ENCODE data around the gene MYO3A.
A peak's percentile ranks its signal among the peaks of the same experiment; 100 is the strongest.

MYO3A gene, protein sequence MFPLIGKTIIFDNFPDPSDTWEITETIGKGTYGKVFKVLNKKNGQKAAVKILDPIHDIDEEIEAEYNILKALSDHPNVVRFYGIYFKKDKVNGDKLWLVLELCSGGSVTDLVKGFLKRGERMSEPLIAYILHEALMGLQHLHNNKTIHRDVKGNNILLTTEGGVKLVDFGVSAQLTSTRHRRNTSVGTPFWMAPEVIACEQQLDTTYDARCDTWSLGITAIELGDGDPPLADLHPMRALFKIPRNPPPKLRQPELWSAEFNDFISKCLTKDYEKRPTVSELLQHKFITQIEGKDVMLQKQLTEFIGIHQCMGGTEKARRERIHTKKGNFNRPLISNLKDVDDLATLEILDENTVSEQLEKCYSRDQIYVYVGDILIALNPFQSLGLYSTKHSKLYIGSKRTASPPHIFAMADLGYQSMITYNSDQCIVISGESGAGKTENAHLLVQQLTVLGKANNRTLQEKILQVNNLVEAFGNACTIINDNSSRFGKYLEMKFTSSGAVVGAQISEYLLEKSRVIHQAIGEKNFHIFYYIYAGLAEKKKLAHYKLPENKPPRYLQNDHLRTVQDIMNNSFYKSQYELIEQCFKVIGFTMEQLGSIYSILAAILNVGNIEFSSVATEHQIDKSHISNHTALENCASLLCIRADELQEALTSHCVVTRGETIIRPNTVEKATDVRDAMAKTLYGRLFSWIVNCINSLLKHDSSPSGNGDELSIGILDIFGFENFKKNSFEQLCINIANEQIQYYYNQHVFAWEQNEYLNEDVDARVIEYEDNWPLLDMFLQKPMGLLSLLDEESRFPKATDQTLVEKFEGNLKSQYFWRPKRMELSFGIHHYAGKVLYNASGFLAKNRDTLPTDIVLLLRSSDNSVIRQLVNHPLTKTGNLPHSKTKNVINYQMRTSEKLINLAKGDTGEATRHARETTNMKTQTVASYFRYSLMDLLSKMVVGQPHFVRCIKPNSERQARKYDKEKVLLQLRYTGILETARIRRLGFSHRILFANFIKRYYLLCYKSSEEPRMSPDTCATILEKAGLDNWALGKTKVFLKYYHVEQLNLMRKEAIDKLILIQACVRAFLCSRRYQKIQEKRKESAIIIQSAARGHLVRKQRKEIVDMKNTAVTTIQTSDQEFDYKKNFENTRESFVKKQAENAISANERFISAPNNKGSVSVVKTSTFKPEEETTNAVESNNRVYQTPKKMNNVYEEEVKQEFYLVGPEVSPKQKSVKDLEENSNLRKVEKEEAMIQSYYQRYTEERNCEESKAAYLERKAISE (N-terminal part only)

DNA sequence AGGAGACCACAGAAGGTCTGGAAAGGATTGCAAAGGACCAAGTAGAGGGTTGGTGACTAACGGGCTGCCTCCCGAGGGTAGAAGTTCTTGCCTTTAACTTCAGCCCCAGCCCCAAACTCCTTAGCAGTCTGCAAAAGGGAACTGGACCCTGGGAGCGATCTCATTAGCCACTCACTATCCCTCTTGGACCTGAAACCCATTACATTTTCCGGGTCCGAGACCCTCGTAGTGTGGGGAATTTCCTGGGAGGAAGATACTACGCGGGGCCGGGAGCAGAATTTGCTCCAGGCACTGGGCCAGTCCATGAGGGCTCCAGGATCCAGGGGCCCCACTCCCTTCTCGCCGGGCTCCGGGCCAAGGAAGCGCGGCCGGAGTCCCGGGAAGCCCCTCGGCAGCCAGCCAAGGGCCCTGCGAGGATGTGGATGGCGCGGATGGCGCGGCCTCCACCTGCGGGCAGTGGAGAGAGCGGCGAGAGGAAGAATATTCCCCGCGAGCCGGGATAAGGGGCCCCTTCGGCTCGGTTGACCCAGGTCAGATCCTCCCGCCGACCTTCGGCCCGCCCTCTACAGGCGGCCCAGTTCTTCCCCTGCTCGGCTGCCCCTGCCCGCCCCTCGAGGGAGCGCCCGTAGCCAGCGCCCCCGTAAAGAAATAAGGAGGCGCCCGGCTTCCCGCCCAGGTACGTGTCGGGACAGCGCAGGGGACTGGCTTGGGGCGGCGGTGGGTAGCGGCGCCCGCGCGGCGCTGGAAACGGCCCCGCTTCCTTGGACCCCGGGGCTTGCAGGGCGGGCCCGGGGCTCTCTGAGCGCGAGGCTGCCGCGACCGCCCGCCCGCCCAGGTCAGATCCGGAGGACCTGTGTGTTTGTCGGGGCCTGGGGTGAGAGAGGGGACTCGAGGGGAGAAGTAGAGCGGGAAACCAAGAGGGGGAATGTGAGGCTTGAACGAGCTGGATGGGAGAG, at the start of gene MYO3A:
Gene MYO3A (plus strand): TSS at position 577 of the 956 bp plus-strand sequence. CDS start 17,882 bp downstream, outside the sequence.
- no peak for DNase-seq (ENCODE audit: low spot score)

DNA sequence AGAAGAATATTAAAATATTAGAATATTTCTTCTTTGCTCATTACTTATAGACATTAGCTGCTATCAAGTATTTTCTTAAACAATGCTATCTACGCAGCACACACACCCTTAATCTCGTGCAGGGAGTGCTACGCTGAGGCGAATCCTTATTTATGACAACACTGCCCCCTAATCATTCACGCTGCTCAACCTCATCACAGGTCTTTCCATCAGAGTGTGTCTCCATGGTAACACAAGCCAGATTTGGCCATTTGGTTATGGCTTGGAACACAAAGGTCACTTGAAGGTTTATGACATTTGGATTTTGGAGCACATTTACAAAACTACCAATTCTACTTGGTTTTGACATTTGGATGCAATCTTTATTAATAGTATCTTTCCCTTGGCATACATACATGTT, 45.4 kb upstream of the MYO3A start:
- DNase-seq (ENCODE audit: low spot score), result no peak

DNA sequence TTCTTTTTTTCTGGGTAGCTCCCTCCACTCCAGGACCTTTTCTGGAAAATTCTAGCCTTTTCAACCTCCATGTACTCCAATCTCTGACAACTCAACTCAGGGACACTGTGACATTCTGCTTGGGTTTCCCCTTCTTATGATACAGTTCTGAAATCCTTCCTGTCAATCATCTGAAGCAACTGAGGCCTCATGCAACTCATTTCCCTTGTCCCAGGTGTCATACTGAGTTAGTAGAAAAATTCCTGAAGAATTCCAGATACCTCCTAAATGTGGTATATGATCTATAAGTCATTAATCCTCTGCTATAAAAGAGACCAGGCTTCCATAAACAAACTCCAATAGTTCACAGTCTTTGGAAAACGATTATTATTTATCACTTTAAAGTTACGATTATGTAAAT, 43.0 kb upstream of the MYO3A start:
- DNase-seq (ENCODE audit: low spot score), result no peak

DNA sequence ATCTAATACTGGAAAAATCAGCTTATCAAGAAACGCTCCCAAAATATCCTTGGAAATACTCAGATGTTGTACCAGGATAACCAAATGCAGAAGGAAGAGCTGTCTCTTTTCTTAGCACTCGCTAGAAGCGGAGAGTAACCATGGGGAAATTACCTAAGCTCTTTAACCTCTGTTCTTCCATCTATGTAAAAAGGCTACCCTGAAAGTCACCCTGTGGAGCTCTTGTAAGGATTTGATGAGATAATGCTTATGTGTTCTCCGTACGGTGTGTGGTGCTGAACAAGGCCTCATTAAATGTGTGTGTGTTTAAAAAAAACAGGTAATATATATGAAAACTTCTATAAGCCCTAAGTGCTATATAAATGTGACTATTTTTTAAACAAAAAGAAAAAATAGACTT, 38.2 kb upstream of the MYO3A start:
- DNase-seq (ENCODE audit: low spot score), result no peak

DNA sequence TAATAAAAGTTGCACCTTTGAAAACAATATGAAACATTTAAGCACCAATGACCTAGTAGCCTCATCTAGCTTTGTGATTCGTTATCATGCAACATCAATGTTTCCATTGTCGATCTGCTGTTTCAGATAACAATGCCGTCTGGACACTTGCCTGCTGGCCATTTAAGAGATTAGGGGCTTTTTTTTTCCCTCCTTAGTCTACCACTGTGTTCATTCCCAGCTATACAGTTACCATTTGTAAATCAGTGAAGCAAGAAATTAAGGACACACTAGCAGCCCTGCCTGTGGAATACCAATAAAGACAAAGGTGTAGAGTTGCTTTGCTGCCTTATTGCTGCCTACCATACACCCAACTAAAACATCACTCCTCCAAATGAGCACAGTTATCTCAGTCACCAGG, 37.6 kb upstream of the MYO3A start:
- no peak for DNase-seq (ENCODE audit: low spot score)

DNA sequence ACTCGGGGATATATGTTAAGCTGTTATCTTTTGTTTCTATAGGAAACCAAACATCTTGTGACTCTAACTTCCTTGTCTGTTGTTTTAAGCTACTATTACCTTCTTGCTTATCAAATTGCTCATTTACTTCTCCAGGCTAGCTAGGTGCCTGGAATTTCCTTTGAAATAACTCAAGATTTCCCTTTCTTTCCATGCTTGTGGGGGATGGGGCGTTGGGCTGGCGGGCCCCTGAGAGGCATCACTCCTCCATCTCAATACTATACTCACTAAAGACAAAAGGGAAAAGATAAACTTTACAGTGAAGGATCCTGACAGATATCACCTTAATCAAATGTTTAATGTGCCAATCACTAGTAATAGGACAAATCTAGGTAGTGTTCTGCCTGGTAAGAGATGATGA, 34.7 kb upstream of the MYO3A start:
- no peak for DNase-seq (ENCODE audit: low spot score)

DNA sequence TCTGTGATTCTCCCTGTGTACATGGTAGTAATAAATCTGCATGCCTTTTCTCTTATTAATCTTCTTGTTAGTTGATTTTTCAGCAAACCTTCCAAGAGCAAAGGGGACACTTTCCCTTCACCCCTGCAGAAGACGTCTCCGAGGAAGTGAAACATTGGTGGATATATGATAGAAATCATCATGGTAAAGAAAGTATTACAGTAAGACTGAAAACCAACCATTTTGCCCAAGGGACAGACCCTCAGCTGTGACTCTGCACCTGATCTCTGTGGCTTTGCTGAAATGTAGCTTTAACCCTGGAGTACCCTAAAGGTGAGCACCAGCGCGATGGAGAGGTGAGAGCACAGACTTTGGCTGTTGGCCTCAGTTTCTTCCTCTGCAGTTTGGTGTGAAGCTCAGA, 32.8 kb upstream of the MYO3A start:
- no peak for DNase-seq (ENCODE audit: low spot score)

DNA sequence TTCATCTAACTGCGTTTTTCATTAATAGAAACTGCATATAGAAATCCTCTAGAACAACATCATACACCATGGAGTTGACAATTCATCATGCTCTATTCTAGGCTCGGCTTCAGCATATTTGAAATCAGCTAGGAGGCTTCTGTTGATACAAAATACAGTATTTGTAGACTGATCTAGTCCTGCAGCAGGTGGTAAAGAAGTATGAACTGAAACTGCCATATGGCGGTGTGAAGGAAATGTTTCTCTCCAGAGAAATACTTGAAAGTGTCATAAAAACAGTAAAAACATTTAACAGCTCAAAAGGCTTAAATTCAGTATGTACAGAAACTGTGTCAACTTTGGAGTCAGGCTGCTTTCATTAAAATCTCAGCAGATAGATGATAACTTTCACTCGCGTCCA, 32.0 kb upstream of the MYO3A start:
- peak; percentile 17 for DNase-seq (ENCODE audit: low spot score)

DNA sequence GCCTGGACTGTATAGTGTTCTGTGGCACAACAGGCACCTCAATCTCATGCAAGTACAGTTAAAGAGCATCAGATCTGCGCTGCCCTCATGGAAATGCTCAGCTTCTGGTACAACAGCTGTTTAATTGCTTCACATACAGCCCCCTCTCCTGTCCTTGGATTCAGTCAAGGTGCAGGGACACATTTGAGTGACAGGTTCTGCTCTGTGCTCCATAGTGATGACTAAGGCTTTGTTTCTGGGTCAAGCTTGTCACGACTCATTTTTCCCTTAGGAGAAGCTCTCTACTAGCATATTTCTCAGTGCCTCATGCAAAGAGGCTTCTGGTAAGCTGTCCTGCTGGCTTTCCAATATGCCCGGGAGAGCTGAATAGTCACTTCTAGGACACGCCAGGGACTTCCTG, 26.8 kb upstream of the MYO3A start:
- DNase-seq (ENCODE audit: low spot score), result no peak

DNA sequence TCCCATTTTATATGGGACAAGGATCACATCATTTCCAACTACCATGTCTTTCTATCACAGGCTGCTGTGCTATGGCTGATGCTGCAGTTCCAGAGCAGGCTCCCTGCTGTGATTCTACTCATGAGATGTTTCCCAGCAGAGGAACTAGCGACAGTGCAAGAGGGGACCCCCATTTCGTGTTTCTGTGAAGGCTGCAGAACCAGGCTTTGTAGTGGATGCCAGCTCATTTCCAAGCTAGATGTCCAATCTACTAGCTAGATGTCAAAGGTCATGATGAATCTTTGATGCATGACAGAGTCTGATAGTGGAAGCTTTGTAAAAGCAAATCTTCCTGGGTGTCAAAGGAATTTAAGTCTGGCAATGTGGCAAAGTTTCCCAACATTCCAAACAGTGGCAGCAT, 21.2 kb upstream of the MYO3A start:
- no peak for DNase-seq (ENCODE audit: low spot score)

DNA sequence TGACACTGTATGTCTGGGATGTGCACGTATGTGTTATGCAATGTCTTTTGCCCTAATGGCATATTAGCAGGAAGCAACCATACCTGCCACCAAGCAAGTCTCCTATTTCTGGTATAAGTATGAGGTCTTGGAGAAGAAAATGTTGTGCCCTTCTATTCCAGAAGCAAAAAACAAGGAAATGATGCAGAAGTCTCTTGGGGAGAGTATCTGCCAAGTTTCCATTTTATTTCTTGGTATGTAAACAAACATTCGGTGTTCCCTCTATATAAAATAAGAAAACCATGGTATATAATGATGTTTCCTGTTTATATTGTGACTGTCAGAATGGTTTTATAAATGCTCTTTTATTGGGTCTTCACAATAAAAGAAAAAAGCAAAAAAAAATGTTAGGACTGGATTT, 19.3 kb upstream of the MYO3A start:
- no peak for DNase-seq (ENCODE audit: low spot score)

DNA sequence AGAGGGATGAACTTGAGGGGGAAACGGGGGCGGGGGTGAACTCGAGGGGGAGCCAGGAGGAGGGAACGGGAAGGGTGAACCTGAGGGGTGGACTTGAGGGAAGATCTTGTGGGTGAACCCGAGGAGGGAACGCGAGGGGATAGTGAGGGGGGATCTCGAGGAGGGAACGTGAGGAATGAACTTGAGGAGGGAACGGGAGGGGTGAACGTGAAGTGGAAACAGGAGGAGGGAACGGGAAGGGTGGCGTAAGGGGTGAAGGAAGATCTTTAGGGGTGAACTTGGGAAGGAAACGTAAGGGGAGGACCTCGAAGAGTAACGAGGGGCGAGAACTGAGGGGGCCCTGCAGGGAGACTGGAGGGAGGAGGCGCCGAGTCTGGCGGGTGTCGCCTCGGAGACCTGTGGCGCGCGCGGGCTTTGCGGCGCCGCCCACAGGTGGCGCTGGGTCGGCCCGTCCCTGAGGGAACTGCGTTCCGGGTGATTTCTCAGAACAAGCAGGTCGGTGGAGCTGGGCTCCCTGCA, 651 bp downstream of the MYO3A start:
- peak; percentile 2 for DNase-seq (ENCODE audit: low spot score)

DNA sequence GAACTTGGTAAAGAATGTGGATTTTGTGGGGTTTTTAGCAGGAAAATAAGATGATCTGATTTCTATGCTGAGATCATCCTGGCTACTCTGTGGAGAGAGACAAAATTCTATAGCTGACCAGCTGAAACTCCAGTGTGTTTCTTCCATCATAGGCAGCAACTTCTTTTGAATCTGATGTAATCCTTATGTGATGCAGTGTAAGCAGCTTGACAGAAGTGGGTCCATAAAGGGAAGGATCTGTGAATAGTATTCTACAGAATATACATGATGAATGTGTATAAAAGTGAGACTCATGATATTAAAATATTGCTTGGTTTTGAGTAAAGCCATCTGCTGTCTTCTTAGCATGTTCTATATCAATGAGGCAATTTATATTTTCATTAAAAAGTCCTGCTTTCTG, 4.4 kb downstream of the MYO3A start:
- DNase-seq (ENCODE audit: low spot score), result no peak

DNA sequence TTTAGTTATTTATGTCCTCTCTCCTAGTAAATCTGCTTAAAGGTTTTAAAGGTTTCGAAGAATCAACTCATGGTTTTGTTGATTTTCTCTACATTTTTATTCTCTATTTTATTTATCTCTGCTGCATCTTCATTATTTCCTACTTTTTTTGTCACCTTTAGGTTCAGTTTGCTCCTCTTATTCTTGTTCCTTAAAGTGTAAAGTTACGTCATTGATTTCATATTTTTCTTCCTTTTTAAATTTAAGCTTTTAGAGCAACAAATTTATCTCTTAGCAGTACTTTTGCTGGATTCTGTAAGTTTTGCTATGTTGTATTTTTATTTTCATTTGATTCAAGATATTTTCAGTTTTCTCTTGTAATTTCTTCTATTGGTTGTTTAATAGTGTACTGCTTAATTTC, 10.7 kb downstream of the MYO3A start:
- DNase-seq (ENCODE audit: low spot score), result no peak

DNA sequence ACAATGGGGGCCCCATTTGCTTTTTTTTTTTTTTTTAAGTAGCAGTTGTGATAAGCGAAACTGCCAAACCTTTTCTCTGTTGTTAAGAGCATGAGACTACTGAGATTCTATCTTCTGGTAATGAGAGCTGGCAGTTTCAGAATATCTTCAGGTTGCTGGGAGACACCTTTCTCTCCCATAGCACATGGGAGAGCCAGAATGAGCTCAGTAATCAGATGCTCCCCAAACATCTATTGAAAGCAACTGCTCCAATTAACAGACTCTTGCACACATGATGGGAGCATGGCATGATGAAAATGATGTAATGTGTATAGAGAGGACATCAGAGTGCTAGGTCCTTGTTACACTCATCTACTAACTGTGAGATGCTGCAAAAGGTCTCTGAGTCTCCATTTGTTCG, 18.8 kb downstream of the MYO3A start:
- DNase-seq (ENCODE audit: low spot score), result no peak

DNA sequence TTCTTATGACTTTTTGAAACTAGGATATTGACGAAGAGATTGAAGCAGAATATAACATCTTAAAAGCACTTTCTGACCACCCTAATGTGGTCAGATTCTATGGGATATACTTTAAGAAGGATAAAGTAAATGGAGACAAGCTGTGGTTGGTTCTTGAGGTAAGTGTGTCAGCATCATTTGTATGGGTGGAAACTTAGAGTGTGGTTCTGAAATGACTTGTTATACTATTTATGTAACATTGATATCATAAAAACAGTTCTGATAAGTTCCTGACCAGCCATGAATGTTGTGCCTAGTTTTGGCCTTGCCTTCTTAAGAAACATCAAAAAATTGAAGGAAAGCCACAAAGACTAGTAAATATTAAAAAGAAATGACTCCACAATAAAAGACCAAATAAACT, 20.8 kb downstream of the MYO3A start:
- no peak for DNase-seq (ENCODE audit: low spot score)

DNA sequence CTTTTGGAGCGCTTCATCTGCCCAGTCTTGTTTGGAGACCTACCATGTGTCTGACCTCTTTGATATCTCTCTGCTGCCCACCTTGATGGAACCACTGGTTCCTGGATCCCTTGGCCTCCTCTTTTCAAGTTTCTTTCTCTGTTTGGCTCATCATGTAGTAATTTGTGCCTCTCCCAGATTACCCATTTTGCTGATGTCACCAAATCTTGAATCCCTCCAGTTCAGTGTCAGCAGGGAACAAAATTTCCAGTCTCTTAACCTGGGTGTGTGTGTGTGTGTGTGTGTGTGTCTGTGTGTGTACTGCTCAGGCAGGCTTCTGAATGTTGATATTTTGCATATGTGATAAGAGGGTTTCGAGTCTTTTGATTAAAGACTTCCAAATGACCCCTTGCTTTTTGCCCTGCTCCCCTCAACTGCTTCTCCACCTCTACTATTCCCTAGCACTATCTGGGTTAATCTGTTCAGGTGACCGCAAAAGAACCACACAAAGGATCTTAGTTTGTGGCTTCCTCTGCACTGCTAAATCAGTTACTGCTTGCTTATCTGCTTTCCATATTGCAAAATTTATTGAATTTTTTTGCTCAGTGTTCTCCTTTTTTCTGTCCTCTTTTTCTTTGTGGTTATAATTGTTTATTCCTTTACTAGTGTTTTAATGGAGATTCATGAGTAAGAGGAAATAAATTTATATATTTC, 25.7 kb downstream of the MYO3A start:
- no peak for DNase-seq (ENCODE audit: low spot score)

DNA sequence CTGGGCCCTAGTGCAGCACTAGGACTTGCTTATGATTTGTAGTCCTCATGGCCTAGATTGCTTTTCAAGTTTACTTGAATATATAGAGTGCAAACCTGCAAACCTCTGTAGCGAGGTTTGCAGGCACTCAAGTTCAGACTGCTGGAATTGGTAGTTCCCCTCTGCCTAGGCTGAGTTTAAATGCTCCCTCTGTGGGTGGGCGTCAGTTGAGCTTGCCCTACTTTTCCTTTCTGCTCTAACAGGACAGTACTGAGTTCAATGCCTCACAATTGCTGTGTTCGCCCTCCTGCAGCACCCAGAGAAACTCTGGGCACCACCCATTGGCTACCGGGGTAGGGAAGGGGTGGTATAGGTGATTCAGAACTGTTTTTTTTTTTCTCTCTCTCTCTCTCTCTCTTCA, 31.6 kb downstream of the MYO3A start:
- DNase-seq (ENCODE audit: low spot score), result no peak

DNA sequence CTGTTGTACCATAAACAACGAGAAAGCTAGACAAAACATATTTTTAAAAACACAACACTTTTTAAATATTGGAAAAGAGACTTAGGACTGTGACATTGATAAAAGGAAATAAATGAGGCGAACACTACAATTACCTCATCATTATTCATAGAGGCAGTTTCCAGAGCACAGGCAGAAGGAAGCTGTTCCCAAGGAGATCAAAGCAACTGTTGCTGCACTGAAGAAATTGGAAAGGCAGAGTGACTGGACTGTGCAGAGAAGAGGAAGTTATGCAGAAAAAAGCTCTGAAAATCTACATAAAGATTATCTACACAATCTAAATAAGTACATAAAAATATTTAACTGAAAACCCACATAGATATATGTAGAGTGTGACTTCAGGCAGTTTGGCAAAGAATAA, 32.8 kb downstream of the MYO3A start:
- peak; percentile 8 for DNase-seq (ENCODE audit: low spot score)

DNA sequence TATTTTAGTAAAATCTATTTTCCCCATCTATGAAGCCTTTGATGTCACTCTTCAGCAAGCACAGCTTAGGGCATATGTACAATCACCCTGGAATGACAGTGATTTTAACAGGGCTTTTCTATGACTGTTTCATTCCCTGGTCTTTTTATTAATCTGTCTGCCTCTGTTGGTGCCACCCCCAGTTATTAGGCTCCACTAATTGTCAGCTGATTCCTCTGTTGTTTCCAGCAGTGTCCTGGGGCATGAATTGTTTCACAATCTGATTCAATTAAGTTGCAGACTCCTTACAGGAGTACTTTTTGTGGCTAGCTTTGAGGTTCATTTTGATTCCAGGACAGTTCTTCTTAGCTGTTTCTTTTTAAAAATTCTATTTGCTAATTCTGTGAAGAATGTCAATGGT, 38.6 kb downstream of the MYO3A start:
- DNase-seq (ENCODE audit: low spot score), result no peak

Measured in Ammon's horn (tissue), 1 donor.